ENCODE results near the gene CHRNE. TPM values are rescaled to one million over a fixed set of nuclear protein-coding genes. Genes with fewer than 3 reads are reported as not detected.

The CHRNE gene
- total and polyA plus RNA-seq, 2 of the 13 experiments (the other 11 are each of a cell fraction or from before 2014, with no cell fraction given), result 0.53 to 0.59 TPM

- peaks cover 53% of the 10 kb centered on the region for H3K4me1 ChIP-seq (ENCODE audit: insufficient read depth, low read length)
- H3K9ac ChIP-seq (ENCODE audit: insufficient read depth, low read depth, low read length), result no peak overlapping the region
- FAIRE-seq (no peak), ATAC-seq (no peak), DNase-seq (ENCODE audit: low spot score) (no peak)
- H3K9me3 ChIP-seq (ENCODE audit: low read length), result no peaks in the 10 kb centered on the region
- peaks cover 60% of the 10 kb centered on the region for H3K79me2 ChIP-seq (ENCODE audit: insufficient read depth, low read length)
- no peak for TF ChIP-seq MAFK (conservative IDR thresholded peaks at IDR 0.05 in 1 of 2, IDR thresholded peaks at IDR 0.05 in 1 of 2; ENCODE audit: low read length in 2 of 2)
- no peak for TF ChIP-seq TBX3 (IDR thresholded peaks at IDR 0.05; ENCODE audit: borderline replicate concordance)
- WGBS (ENCODE audit: low lambda C conversion rate), result 89% methylated on average over 3 of the region's 3 CpGs
- no peak overlapping the region for H3K27ac ChIP-seq (ENCODE audit: extremely low read length, insufficient read depth, low read length)
- CTCF ChIA-PET (ENCODE audit: low intra/inter-chr PET ratio, low total read pairs), result no interaction called here
- H3K4me2 ChIP-seq (ENCODE audit: low read depth, low read length), result no peak overlapping the region
- peaks cover 0 to 18% of the 10 kb centered on the region in 2 experiments; a peak in 3 of 5 replicates for H3K36me3 ChIP-seq (replicated peaks in 1 of 2; ENCODE audit: control insufficient read depth in 1 of 2, insufficient read depth in 2 of 2, low read length in 2 of 2)
- intact Hi-C loops (cut with micrococcal nuclease; ENCODE audit: unreplicated experiment), result no loop called here
- H2AFZ ChIP-seq (ENCODE audit: low read length), result no peak overlapping the region
- POLR2A ChIA-PET, result interaction anchor here (0.7 kb wide), 1 partner anchor 330 kb away, joined by 3 read pairs; no protein-coding TSS in a partner anchor
- no TSS peak for BruUV-seq (replicated peaks)
- no peak overlapping the region for H3K4me3 ChIP-seq (replicated peaks in 1 of 3; ENCODE audit: insufficient read depth in 1 of 3, low read depth in 2 of 3, low read length in 3 of 3)
- H3K27me3 ChIP-seq (ENCODE audit: control insufficient read depth in 1 of 2, insufficient read depth in 2 of 2, low read length in 2 of 2), result no peaks in the 10 kb centered on the region
- H4K20me1 ChIP-seq (ENCODE audit: insufficient read depth, low read length), result peaks cover 16% of the 10 kb centered on the region; the same call in 1 of the 2 replicates
- in situ Hi-C loops (cut with HindIII; ENCODE audit: extremely low pct_ligation_motif_present, low pct_unique_long_range_greater_than_20kb), result no loop called here
Measured at GRCh38 chr17:4851084-4851483, 51.8 kb downstream of the CHRNE start.

- Histone ChIP-seq H3K79me2 (ENCODE audit: insufficient read depth, low read length) (peaks cover 67% of the 10 kb centered on the region), H2AFZ (ENCODE audit: low read length) (no peak overlapping the region), H3K4me3 (replicated peaks in 1 of 3; ENCODE audit: insufficient read depth in 1 of 3, low read depth in 2 of 3, low read length in 3 of 3) (no peak overlapping the region), H3K27me3 (ENCODE audit: control insufficient read depth in 1 of 2, insufficient read depth in 2 of 2, low read length in 2 of 2) (no peaks in the 10 kb centered on the region), H3K27ac (ENCODE audit: extremely low read length, insufficient read depth, low read length) (no peak overlapping the region), H3K36me3 (replicated peaks in 1 of 2; ENCODE audit: control insufficient read depth in 1 of 2, insufficient read depth in 2 of 2, low read length in 2 of 2) (peaks cover 0 to 18% of the 10 kb centered on the region in 2 experiments; a peak in 3 of 5 replicates), H3K9ac (ENCODE audit: insufficient read depth, low read depth, low read length) (no peak overlapping the region), H4K20me1 (ENCODE audit: insufficient read depth, low read length) (peaks cover 19% of the 10 kb centered on the region; the same call in 1 of the 2 replicates), H3K4me1 (ENCODE audit: insufficient read depth, low read length) (peaks cover 62% of the 10 kb centered on the region), H3K4me2 (ENCODE audit: low read depth, low read length) (no peak overlapping the region), H3K9me3 (ENCODE audit: low read length) (no peaks in the 10 kb centered on the region)
- DNase-seq (ENCODE audit: low spot score), result no peak
- ATAC-seq, result no peak
- TF ChIP-seq TBP (CRISPR knock-in tag; IDR thresholded peaks at IDR 0.05), result no peak
- no peak for TF ChIP-seq SNAPC5 (CRISPR knock-in tag; IDR thresholded peaks at IDR 0.05; ENCODE audit: borderline replicate concordance)
- TF ChIP-seq THAP8 (CRISPR knock-in tag; IDR thresholded peaks at IDR 0.05; ENCODE audit: borderline replicate concordance), result no peak
- no peak for TF ChIP-seq ZNF703 (CRISPR knock-in tag; IDR thresholded peaks at IDR 0.05; ENCODE audit: borderline replicate concordance)
- TF ChIP-seq ZNF766 (CRISPR knock-in tag; IDR thresholded peaks at IDR 0.05; ENCODE audit: borderline replicate concordance), result no peak
- TF ChIP-seq THAP11 (CRISPR knock-in tag; IDR thresholded peaks at IDR 0.05), result no peak
- no peak for TF ChIP-seq DMTF1 (CRISPR knock-in tag; IDR thresholded peaks at IDR 0.05)
- TF ChIP-seq KDM2A (CRISPR knock-in tag; IDR thresholded peaks at IDR 0.05; ENCODE audit: borderline replicate concordance, low read depth), result no peak
- TF ChIP-seq TOE1 (CRISPR knock-in tag; IDR thresholded peaks at IDR 0.05), result no peak
- no peak for TF ChIP-seq ZNF225 (CRISPR knock-in tag; IDR thresholded peaks at IDR 0.05)
- no peak for TF ChIP-seq PRPF4 (IDR thresholded peaks at IDR 0.05; ENCODE audit: low read depth, low read length, poor library complexity, severe bottlenecking)
- no peak for TF ChIP-seq GATA4 (IDR thresholded peaks at IDR 0.05; ENCODE audit: borderline replicate concordance, low read depth)
- no peak for TF ChIP-seq TBX3 (IDR thresholded peaks at IDR 0.05; ENCODE audit: borderline replicate concordance)
- TF ChIP-seq ZNF670 (CRISPR knock-in tag; IDR thresholded peaks at IDR 0.05; ENCODE audit: borderline replicate concordance), result no peak
- in situ Hi-C loops (cut with HindIII; ENCODE audit: extremely low pct_ligation_motif_present, low pct_unique_long_range_greater_than_20kb) (no loop called here), intact Hi-C loops (cut with micrococcal nuclease; ENCODE audit: unreplicated experiment) (no loop called here)
- 100% methylated on average over 2 of the region's 2 CpGs for WGBS (ENCODE audit: low lambda C conversion rate)
- no TSS peak for BruUV-seq (replicated peaks)
- ChIA-PET CTCF (ENCODE audit: low intra/inter-chr PET ratio, low total read pairs) (no interaction called here), POLR2A (interaction anchor here (2.5 kb wide), 1 partner anchor 8 kb away, joined by 5 read pairs; no protein-coding TSS in a partner anchor)
- no peak for FAIRE-seq
Measured at GRCh38 chr17:4850246-4850645, 52.7 kb downstream of the CHRNE start.
